ENCODE results near the gene IL6R. TPM values are rescaled to one million over a fixed set of nuclear protein-coding genes. Genes with fewer than 3 reads are reported as not detected.

IL6R gene
- total RNA-seq, 1 donor from 2014 or later: 9.7 TPM

DNA sequence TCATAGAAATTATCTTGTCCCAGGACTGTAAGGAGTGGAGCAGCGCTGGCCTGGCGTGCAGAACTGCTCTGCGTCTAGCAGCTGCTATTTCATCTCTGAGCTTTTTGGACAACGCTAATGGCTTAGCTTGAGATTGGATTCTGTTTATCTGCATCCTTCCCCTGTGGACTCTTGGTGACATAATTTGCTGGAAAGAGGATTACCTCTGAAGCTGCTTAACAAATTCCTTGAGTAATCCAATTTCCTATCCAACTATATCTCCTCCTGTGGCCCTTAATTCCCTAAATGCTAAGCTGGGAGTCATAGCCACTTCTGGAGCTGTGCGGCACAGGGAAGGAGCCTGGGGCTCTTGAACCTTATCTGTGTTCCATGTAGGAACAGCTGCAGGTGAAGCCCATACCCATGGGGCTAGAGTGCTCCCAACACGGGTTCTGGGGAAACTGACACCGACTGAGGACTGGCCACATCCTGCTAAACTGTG lies 43.2 kb downstream of the IL6R start:
- no peak for DNase-seq (ENCODE audit: low read depth in 2 of 2)

GRCh38 chr1:154453161-154453560 lies 48.0 kb downstream of the IL6R start:
- DNase-seq (ENCODE audit: low read depth in 2 of 2): no peak

DNA sequence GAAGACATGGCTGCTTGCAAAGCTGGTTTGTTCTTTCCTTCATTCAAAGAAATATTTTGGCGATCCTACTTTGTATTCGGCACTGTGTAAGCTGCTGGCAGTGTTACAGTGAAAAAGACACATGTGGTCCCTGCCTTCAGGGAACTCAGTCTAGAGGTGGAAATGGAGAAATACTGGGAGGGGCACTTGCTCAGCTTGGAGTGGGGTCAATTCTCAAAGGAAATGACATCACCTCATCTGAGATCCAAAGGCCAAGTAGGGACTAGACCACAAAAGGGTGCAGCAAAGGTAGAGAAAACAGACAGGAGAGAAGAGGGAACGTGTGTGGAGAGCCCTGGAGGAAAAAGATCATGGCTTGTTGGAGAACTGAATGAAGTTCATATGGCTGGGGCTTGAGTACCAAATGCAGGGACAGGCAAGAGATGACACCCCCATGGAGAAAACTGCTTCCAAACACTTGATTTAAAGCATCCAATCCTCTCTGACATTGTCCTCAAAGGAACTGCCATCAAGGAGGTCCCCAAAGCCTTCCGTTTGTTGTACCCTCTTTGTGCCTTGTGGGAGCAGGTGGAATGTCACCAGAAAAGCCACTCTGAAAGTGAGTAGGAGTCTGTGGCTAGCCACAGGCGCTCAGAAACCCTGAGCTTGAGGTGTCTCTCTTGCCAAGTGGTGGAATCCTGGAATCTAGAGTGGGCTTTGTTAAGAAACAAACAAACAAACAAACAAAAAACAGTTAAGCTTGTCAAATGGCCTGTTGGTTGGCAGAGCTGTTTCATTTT lies 48.6 kb downstream of the IL6R start:
- DNase-seq (ENCODE audit: low read depth in 2 of 2): peak in 1 of 2 donors; percentile 34

GRCh38 chr1:154454386-154455120 lies 49.4 kb downstream of the IL6R start:
- no peak for DNase-seq (ENCODE audit: low read depth in 2 of 2)

DNA sequence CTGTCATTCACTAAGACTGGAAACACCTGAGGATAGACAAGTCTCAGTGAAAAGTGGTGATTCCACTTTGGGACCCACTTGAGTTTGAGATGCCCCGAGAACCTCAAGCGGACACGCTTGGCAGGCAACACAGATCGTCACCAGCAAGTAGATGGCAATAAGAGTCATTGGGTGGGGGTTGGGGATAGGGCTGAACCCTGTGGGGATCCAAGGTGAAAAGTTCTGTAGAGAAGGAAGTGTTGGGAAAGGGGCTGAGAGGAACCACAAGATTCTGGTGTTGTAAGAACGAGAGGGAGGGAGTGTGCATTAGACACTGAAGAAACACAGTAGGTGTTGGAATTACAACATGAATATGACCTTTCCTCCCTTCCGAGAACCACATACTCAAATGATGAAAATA lies 51.5 kb downstream of the IL6R start:
- no peak for DNase-seq (ENCODE audit: low read depth in 2 of 2)

DNA sequence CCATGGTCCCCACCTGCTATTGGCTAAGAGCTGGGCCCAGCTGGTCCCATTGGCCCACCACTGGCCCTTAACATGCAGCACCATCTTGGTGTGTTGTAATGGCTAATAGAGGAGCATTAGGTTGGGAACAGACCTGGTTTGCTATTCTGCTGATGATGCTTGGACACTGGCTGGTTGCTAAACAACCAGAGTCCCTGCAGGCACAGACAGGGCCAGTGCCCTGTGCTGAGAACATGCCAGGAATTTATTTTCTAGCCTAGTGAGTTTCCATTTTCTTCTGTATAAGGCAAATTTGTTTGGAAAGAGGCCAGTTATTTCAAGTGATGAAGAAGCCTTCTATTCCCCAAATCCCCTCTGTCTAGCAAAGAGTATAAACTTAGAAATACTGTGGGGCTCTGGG lies 53.9 kb downstream of the IL6R start:
- DNase-seq (ENCODE audit: low read depth in 2 of 2): no peak

- no peak for DNase-seq (ENCODE audit: low read depth in 2 of 2)
Measured at GRCh38 chr1:154460695-154461260, 55.6 kb downstream of the IL6R start.

DNA sequence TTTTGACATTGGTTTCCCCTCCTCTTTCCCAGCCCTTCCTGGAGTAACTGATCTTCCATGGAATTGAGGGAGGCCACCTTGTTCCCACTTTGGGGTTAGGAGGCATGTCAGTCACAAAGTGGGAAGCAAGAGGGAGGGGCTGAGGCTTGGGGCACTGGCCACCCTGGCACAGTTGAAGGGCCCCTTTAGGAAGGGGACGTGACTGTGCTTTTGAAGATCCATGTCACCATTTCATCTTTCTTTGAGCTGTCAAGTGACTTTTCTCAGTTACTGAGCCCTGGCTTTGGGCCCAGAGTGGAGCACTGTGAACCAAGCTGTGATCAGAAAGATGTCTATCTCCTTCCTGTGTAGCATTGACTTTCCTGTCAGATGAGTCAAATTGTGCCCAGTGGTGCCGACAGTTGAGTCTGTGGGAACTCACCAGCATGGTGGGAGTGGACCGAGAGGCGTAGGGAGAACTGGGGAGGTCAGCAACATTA lies 58.4 kb downstream of the IL6R start:
- peak; percentile 59 to 79 for DNase-seq (ENCODE audit: low read depth in 2 of 2)

- DNase-seq (ENCODE audit: low read depth in 2 of 2): no peak
Measured at GRCh38 chr1:154465621-154466195, 60.6 kb downstream of the IL6R start.

DNA sequence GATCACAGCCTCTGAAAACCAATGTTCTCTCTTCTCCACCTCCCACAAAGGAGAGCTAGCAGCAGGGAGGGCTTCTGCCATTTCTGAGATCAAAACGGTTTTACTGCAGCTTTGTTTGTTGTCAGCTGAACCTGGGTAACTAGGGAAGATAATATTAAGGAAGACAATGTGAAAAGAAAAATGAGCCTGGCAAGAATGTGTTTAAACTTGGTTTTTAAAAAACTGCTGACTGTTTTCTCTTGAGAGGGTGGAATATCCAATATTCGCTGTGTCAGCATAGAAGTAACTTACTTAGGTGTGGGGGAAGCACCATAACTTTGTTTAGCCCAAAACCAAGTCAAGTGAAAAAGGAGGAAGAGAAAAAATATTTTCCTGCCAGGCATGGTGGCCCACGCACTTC lies 61.1 kb downstream of the IL6R start:
- no peak for DNase-seq (ENCODE audit: low read depth in 2 of 2)

GRCh38 chr1:154466921-154467417 lies 61.8 kb downstream of the IL6R start:
- DNase-seq (ENCODE audit: low read depth in 2 of 2): peak in 1 of 2 donors; percentile 50

DNA sequence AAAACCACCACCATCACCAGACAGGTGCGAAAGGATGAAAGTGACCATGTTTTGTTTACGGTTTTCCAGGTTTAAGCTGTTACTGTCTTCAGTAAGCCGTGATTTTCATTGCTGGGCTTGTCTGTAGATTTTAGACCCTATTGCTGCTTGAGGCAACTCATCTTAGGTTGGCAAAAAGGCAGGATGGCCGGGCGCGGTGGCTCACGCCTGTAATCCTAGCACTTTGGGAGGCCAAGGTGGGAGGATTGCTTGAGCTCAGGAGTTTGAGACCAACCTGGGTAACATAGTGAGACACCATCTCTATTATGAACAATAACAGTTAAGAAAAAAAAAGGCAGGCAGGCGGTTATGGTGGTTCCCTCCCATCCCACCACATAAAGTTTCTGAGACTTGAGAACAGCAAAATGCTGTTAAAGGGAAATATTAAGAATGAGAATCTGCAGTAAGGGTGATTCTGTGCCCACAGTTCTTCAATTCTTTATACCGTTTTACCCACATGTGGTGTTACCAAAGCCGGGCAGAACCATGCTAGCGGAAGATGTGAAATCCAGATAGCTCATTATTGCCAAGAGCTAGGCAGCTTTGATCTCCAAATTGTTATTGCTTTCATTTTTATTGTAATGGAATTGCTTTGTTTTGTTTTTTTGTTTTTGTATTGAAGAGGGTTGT lies 62.4 kb downstream of the IL6R start:
- no peak for DNase-seq (ENCODE audit: low read depth in 2 of 2)

GRCh38 chr1:154468535-154469250 lies 63.5 kb downstream of the IL6R start:
- DNase-seq (ENCODE audit: low read depth in 2 of 2): no peak

DNA sequence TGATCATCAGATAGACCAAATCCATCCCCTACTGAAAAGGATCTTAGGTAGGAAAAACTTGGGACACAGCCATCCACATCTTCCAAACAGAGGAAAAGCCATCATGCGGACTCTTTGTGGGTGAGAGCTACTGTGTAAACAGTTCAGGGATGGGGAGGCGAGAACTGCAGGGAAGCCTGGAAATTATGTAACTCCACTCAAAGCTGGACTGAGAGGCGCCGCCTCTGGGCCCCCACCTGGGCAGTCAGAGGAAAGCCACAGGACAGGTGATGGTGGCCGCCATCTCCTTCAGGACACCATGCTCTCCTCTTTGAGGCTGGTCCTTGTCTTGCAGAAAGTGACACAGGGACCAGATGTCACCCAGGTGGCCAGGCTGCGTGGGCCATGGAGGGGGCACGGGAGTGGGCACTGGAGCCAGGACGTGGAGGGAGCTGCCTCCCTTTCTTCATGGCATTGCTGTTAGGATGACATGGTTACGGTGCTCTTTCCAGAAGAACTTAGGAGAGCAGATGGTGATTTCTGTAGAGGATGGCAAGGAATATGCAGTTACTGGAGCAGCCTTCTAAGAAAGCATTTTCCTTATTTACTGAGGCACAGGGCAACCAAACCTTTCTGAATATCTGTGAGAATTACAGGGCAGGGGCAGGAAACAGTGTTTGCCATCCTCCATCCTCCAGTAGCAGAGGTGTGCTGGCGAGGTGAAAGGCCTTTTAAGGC lies 64.9 kb downstream of the IL6R start:
- no peak for DNase-seq (ENCODE audit: low read depth in 2 of 2)

DNA sequence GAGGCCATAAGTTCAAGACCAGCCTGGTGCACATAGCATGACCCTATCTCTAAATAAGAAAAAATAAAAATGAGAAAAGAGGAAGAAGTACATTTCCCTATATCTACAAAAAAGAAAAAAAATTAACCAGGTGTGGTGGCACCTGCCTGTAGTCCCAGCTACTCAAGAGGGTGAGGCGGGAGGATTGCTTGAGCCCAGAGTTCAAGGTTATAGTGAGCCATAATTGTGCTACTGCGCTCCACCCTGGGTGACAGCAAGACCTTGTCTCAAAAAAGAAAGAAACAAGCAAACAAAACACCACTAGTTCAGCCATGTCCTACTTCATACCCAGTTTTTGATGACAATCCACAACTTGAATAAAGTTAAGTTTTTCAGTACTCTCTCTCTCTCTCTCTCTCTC lies 66.2 kb downstream of the IL6R start:
- DNase-seq (ENCODE audit: low read depth in 2 of 2): no peak

- peak in 1 of 2 donors; percentile 80 for DNase-seq (ENCODE audit: low read depth in 2 of 2)
Measured at GRCh38 chr1:154474802-154475201, 69.7 kb downstream of the IL6R start.

DNA sequence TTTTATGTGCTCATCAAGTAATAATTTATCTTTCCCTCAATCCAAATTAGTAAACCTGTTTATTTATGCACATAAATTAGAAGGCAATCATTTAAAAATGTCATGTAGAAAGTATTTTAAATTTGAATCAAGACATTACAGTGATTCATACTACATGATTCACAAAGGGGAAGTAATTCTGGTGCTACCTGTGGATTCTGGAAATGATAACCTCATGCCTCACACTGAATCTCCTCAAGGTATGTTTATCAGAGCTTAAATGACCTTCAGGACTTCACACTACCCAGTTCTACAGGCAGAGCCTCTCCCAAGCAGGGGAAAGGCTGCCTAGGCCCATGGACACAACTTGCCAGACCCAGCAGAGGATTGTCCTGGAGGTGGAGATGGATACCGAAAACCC lies 71.6 kb downstream of the IL6R start:
- DNase-seq (ENCODE audit: low read depth in 2 of 2): no peak

DNA sequence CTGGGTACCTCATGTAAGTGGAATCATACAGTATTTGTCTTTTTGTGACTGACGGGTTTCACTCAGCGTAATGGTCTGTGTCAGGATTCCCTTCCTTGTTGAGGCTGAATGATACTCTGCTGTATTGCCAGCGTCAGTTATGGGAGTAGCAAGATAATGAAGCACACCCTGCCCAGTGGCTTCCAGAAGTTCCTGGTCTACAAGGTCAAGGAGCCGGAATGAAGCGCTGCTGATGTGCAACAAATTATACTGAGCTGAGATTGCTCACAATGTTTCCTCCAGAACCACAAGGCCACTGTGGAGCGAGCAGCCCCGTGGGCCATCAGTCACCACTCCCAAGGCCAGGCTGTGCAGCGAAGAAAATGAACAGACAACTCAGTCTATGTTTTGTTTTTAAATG lies 72.9 kb downstream of the IL6R start:
- no peak for DNase-seq (ENCODE audit: low read depth in 2 of 2)

DNA sequence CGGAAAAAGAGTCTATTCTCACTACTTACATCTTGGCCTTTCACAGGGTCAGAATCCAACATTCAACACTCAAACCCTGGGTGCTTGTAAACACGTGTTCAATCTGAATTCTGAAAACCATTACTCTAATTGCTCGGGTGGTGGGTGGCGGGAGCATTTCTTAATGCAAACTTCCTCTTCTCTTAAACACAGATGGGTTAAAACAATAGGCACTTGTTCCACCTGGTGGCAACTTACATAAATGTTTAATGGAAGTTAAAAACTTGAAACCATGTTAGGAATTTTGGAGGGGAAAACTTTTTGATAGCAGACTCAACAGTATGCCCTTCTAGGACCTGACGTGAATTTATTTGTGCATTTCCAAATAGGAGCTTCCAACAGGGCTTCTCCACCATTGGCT lies 73.5 kb downstream of the IL6R start:
- DNase-seq (ENCODE audit: low read depth in 2 of 2): peak; percentile 40 to 43

Data from lung microvascular endothelial cell (primary cell).